HEK293 (cell line): Measurements from ENCODE around the gene STX1B.
A peak's percentile ranks its signal among the peaks of the same experiment; 100 is the strongest.

Experiments
- CTCF ChIA-PET: fragments of 350-600 bp; formaldehyde crosslinking; extraction: SDS; loops from one replicate; lab custom pipeline; 2021; ENCODE audit warnings: antibody characterized with exemption; lab: Yijun Ruan, JAX
- POLR2A ChIA-PET: fragments of 300-600 bp; formaldehyde crosslinking; extraction: SDS; loops from one replicate; lab custom pipeline; 2020; ENCODE audit warnings: antibody characterized with exemption, inconsistent platforms; lab: Yijun Ruan, JAX
- H3K27ac ChIP-seq: fragments of 200-500 bp; sonication (Bioruptor generic); 2 replicates; pipeline ENCODE4 v1.5.1; 2014; ENCODE audit warnings: low read depth, low read length, control low read depth, inconsistent platforms; ENCODE audit errors: extremely low read depth
- H3K36me3 ChIP-seq, 2 experiments: fragments of 200-500 bp in 1 of 2; sonication (Bioruptor generic) in 1 of 2; 1 replicate in 1 of 2; 2 replicates in 1 of 2; pipeline ENCODE4 v1.5.1; 2014 to 2017; ENCODE audit warnings: inconsistent platforms in 2 of 2, low read length in 2 of 2; ENCODE audit not compliant: control insufficient read depth in 2 of 2, insufficient read depth in 1 of 2
- H3K4me1 ChIP-seq: fragments of 200-500 bp; sonication (Bioruptor generic); 2 replicates; pipeline ENCODE4 v1.5.1; 2014; ENCODE audit warnings: mild to moderate bottlenecking, low read length, inconsistent platforms; ENCODE audit not compliant: control insufficient read depth, insufficient read depth
- H3K4me3 ChIP-seq: 2 replicates; pipeline ENCODE4 v1.5.1; 2011; ENCODE audit warnings: low read depth, mild to moderate bottlenecking, control low read depth, low read length, moderate library complexity
- H3K9me3 ChIP-seq: fragments of 200-500 bp; sonication (Bioruptor generic); 2 replicates; pipeline ENCODE4 v1.5.1; 2014; ENCODE audit warnings: low read depth, low read length, inconsistent platforms; ENCODE audit not compliant: control insufficient read depth, insufficient read depth
- EGR2 ChIP-seq: fragments of 450-650 bp; formaldehyde crosslinking; IDR thresholded peaks from 2 replicates; pipeline ENCODE4 v1.5.1; 2016; ENCODE audit warnings: low read depth, missing biosample characterization, missing genetic modification characterization
- FEZF1 ChIP-seq: fragments of 450-650 bp; formaldehyde crosslinking; IDR thresholded peaks from 2 replicates; pipeline ENCODE4 v1.5.1; 2016; ENCODE audit warnings: missing biosample characterization, missing genetic modification characterization
- GLIS1 ChIP-seq: fragments of 450-650 bp; formaldehyde crosslinking; IDR thresholded peaks from 2 replicates; pipeline ENCODE4 v1.5.1; 2016; ENCODE audit warnings: missing biosample characterization, missing genetic modification characterization
- HOXA7 ChIP-seq: sonication (generic); formaldehyde crosslinking; IDR thresholded peaks from 2 replicates; pipeline ENCODE4 v1.8.1; 2022; ENCODE audit warnings: missing genetic modification reagents, borderline replicate concordance
- MEIS1 ChIP-seq: sonication (generic); formaldehyde crosslinking; IDR thresholded peaks from 2 replicates; pipeline ENCODE4 v1.8.1; 2022; ENCODE audit warnings: missing genetic modification reagents, mild to moderate bottlenecking, borderline replicate concordance
- YY1 ChIP-seq: fragments of 450-650 bp; formaldehyde crosslinking; IDR thresholded peaks from 2 replicates; pipeline ENCODE4 v1.5.1; 2018; ENCODE audit warnings: missing biosample characterization, missing genetic modification characterization
- ZBTB20 ChIP-seq: fragments of 450-650 bp; formaldehyde crosslinking; IDR thresholded peaks from 2 replicates; pipeline ENCODE4 v1.5.1; 2016; ENCODE audit warnings: missing biosample characterization, missing genetic modification characterization
- ZFHX2 ChIP-seq: fragments of 450-650 bp; formaldehyde crosslinking; conservative IDR thresholded peaks from 2 replicates; pipeline ENCODE4 v1.5.1; 2016; ENCODE audit warnings: missing biosample characterization, missing genetic modification characterization
- ZNF133 ChIP-seq: fragments of 450-650 bp; formaldehyde crosslinking; IDR thresholded peaks from 2 replicates; pipeline ENCODE4 v1.5.1; 2016; ENCODE audit warnings: missing biosample characterization, missing genetic modification characterization
- ZNF155 ChIP-seq: fragments of 450-650 bp; formaldehyde crosslinking; IDR thresholded peaks from 2 replicates; pipeline ENCODE4 v1.5.1; 2016; ENCODE audit warnings: missing biosample characterization, missing genetic modification characterization
- ZNF354C ChIP-seq: fragments of 450-650 bp; formaldehyde crosslinking; IDR thresholded peaks from 2 replicates; pipeline ENCODE4 v1.5.1; 2016; ENCODE audit warnings: missing biosample characterization, missing genetic modification characterization, low read depth, borderline replicate concordance
- ZNF416 ChIP-seq: fragments of 450-650 bp; formaldehyde crosslinking; IDR thresholded peaks from 2 replicates; pipeline ENCODE4 v1.5.1; 2016; ENCODE audit warnings: missing biosample characterization, missing genetic modification characterization
- ZNF548 ChIP-seq: fragments of 450-650 bp; formaldehyde crosslinking; IDR thresholded peaks from 2 replicates; pipeline ENCODE4 v1.5.1; 2016; ENCODE audit warnings: missing biosample characterization, missing genetic modification characterization
- ZNF555 ChIP-seq: fragments of 450-650 bp; formaldehyde crosslinking; conservative IDR thresholded peaks from 2 replicates; pipeline ENCODE4 v1.5.1; 2017; ENCODE audit warnings: missing biosample characterization, mild to moderate bottlenecking, missing genetic modification characterization, inconsistent platforms
- TF ChIP-seq, protein P1 (sequence below): fragments of 450-650 bp; formaldehyde crosslinking; IDR thresholded peaks from 2 replicates; pipeline ENCODE4 v1.5.1; 2017; ENCODE audit warnings: missing biosample characterization, missing genetic modification characterization
- TF ChIP-seq, protein P2 (sequence below): fragments of 450-650 bp; formaldehyde crosslinking; IDR thresholded peaks from 2 replicates; pipeline ENCODE4 v1.5.1; 2016; ENCODE audit warnings: missing biosample characterization, missing genetic modification characterization, low read depth
- TF ChIP-seq, protein P3 (sequence below): fragments of 450-650 bp; formaldehyde crosslinking; IDR thresholded peaks from 2 replicates; pipeline ENCODE4 v1.5.1; 2016; ENCODE audit warnings: missing biosample characterization, missing genetic modification characterization, borderline replicate concordance
- TF ChIP-seq, protein P4 (sequence below): fragments of 450-650 bp; formaldehyde crosslinking; IDR thresholded peaks from 2 replicates; pipeline ENCODE4 v1.5.1; 2016; ENCODE audit warnings: missing biosample characterization, missing genetic modification characterization
- TF ChIP-seq, protein P5 (sequence below): fragments of 450-650 bp; IDR thresholded peaks from 2 replicates; pipeline ENCODE4 v1.5.1; 2018; ENCODE audit warnings: missing biosample characterization, missing genetic modification characterization

Gene STX1B

DNA sequence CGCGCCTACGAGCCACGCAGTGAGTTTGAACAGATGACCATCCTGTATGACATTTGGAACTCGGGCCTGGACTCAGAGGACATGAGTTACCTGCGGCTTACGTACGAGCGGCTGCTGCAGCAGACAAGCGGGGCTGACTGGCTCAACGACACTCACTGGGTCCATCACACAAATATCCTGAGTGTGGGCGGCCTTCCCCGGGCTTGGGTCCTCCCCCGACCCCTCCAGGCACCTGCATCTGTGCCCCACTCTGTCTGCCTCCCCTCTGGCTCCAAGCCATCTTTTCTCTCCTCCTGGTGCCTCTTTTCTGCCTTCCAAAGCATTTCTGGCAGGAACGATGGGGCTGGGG, 30.4 kb downstream of the STX1B start:
- CTCF ChIA-PET = no interaction called here
- Histone ChIP-seq H3K27ac (no peak overlapping the region), H3K9me3 (no peaks in the 10 kb centered on the region), H3K4me1 (no peaks in the 10 kb centered on the region), H3K36me3 (peaks cover 15 to 98% of the 10 kb centered on the region in 2 experiments; a peak in 2 of 3 replicates), H3K4me3 (no peak overlapping the region)
- POLR2A ChIA-PET = no interaction called here
- no peak for TF ChIP-seq ZNF555
- no peak for TF ChIP-seq MEIS1 (CRISPR knock-in tag)
- no peak for TF ChIP-seq ZBTB20 (tag by site-specific recombination)
- no peak for TF ChIP-seq YY1 (tag by site-specific recombination)
- TF ChIP-seq GLIS1 (tag by site-specific recombination) = no peak
- TF ChIP-seq, protein P1, sequence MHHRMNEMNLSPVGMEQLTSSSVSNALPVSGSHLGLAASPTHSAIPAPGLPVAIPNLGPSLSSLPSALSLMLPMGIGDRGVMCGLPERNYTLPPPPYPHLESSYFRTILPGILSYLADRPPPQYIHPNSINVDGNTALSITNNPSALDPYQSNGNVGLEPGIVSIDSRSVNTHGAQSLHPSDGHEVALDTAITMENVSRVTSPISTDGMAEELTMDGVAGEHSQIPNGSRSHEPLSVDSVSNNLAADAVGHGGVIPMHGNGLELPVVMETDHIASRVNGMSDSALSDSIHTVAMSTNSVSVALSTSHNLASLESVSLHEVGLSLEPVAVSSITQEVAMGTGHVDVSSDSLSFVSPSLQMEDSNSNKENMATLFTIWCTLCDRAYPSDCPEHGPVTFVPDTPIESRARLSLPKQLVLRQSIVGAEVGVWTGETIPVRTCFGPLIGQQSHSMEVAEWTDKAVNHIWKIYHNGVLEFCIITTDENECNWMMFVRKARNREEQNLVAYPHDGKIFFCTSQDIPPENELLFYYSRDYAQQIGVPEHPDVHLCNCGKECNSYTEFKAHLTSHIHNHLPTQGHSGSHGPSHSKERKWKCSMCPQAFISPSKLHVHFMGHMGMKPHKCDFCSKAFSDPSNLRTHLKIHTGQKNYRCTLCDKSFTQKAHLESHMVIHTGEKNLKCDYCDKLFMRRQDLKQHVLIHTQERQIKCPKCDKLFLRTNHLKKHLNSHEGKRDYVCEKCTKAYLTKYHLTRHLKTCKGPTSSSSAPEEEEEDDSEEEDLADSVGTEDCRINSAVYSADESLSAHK (tag by site-specific recombination) = no peak
- TF ChIP-seq ZNF548 (tag by site-specific recombination) = no peak
- no peak for TF ChIP-seq ZNF155
- TF ChIP-seq, protein P2, sequence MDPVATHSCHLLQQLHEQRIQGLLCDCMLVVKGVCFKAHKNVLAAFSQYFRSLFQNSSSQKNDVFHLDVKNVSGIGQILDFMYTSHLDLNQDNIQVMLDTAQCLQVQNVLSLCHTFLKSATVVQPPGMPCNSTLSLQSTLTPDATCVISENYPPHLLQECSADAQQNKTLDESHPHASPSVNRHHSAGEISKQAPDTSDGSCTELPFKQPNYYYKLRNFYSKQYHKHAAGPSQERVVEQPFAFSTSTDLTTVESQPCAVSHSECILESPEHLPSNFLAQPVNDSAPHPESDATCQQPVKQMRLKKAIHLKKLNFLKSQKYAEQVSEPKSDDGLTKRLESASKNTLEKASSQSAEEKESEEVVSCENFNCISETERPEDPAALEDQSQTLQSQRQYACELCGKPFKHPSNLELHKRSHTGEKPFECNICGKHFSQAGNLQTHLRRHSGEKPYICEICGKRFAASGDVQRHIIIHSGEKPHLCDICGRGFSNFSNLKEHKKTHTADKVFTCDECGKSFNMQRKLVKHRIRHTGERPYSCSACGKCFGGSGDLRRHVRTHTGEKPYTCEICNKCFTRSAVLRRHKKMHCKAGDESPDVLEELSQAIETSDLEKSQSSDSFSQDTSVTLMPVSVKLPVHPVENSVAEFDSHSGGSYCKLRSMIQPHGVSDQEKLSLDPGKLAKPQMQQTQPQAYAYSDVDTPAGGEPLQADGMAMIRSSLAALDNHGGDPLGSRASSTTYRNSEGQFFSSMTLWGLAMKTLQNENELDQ (tag by site-specific recombination) = no peak
- no peak for TF ChIP-seq FEZF1 (tag by site-specific recombination)
- no peak for TF ChIP-seq ZNF133 (tag by site-specific recombination)
- no peak for TF ChIP-seq HOXA7 (CRISPR knock-in tag)
- no peak for TF ChIP-seq ZNF354C (tag by site-specific recombination)
- TF ChIP-seq, protein P3, sequence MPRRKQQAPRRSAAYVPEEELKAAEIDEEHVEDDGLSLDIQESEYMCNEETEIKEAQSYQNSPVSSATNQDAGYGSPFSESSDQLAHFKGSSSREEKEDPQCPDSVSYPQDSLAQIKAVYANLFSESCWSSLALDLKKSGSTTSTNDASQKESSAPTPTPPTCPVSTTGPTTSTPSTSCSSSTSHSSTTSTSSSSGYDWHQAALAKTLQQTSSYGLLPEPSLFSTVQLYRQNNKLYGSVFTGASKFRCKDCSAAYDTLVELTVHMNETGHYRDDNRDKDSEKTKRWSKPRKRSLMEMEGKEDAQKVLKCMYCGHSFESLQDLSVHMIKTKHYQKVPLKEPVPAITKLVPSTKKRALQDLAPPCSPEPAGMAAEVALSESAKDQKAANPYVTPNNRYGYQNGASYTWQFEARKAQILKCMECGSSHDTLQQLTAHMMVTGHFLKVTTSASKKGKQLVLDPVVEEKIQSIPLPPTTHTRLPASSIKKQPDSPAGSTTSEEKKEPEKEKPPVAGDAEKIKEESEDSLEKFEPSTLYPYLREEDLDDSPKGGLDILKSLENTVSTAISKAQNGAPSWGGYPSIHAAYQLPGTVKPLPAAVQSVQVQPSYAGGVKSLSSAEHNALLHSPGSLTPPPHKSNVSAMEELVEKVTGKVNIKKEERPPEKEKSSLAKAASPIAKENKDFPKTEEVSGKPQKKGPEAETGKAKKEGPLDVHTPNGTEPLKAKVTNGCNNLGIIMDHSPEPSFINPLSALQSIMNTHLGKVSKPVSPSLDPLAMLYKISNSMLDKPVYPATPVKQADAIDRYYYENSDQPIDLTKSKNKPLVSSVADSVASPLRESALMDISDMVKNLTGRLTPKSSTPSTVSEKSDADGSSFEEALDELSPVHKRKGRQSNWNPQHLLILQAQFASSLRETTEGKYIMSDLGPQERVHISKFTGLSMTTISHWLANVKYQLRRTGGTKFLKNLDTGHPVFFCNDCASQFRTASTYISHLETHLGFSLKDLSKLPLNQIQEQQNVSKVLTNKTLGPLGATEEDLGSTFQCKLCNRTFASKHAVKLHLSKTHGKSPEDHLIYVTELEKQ = no peak

DNA sequence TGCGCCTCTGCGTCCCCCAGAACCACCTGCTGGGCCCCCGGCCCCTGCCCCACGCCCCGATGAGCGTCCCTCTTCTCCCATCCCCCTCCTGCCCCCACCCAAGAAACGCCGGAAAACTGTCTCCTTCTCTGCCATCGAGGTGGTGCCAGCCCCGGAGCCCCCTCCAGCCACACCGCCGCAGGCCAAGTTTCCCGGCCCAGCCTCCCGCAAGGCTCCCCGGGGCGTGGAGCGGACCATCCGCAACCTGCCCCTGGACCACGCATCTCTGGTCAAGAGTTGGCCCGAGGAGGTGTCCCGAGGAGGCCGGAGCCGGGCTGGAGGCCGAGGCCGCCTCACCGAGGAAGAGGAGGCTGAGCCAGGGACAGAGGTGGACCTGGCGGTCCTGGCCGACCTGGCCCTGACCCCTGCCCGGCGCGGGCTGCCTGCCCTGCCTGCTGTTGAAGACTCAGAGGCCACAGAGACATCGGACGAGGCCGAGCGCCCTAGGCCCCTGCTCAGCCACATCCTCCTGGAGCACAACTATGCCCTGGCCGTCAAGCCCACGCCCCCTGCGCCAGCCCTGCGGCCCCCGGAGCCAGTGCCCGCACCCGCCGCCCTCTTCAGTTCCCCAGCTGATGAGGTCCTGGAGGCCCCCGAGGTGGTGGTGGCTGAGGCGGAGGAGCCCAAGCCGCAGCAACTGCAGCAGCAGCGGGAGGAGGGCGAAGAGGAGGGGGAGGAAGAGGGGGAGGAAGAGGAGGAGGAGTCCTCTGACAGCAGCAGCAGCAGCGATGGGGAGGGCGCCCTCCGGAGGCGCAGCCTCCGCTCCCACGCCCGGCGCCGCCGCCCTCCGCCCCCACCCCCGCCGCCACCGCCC, 31.0 kb downstream of the STX1B start:
- Histone ChIP-seq H3K36me3 (peaks cover 21 to 100% of the 10 kb centered on the region in 2 experiments; a peak in 2 of 3 replicates), H3K27ac (no peak overlapping the region), H3K4me1 (no peaks in the 10 kb centered on the region), H3K4me3 (no peak overlapping the region), H3K9me3 (no peaks in the 10 kb centered on the region)
- ChIA-PET POLR2A (no interaction called here), CTCF (interaction anchor here (1.2 to 1.4 kb wide), 2 partner anchors 25 to 1151 kb away, joined by 4 to 5 read pairs; no protein-coding TSS in a partner anchor)
- no peak for TF ChIP-seq ZNF416 (tag by site-specific recombination)
- TF ChIP-seq EGR2 (tag by site-specific recombination) = peak; percentile 44; the same call in 1 of the 2 replicates
- peak; percentile 45; the same call in 1 of the 2 replicates for TF ChIP-seq ZFHX2
- TF ChIP-seq, protein P4, sequence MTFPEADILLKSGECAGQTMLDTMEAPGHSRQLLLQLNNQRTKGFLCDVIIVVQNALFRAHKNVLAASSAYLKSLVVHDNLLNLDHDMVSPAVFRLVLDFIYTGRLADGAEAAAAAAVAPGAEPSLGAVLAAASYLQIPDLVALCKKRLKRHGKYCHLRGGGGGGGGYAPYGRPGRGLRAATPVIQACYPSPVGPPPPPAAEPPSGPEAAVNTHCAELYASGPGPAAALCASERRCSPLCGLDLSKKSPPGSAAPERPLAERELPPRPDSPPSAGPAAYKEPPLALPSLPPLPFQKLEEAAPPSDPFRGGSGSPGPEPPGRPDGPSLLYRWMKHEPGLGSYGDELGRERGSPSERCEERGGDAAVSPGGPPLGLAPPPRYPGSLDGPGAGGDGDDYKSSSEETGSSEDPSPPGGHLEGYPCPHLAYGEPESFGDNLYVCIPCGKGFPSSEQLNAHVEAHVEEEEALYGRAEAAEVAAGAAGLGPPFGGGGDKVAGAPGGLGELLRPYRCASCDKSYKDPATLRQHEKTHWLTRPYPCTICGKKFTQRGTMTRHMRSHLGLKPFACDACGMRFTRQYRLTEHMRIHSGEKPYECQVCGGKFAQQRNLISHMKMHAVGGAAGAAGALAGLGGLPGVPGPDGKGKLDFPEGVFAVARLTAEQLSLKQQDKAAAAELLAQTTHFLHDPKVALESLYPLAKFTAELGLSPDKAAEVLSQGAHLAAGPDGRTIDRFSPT = 0 out of 2 replicates have a peak, but pooled peaks have one; percentile 32
- TF ChIP-seq, protein P5, sequence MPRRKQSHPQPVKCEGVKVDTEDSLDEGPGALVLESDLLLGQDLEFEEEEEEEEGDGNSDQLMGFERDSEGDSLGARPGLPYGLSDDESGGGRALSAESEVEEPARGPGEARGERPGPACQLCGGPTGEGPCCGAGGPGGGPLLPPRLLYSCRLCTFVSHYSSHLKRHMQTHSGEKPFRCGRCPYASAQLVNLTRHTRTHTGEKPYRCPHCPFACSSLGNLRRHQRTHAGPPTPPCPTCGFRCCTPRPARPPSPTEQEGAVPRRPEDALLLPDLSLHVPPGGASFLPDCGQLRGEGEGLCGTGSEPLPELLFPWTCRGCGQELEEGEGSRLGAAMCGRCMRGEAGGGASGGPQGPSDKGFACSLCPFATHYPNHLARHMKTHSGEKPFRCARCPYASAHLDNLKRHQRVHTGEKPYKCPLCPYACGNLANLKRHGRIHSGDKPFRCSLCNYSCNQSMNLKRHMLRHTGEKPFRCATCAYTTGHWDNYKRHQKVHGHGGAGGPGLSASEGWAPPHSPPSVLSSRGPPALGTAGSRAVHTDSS (tag by site-specific recombination) = peak; percentile 71
